PFSK-1 (cell line): Measurements from ENCODE around the gene POLE.

Experiments used
- FOXP2 ChIP-seq: optimal IDR thresholded peaks from 2 replicates; pipeline ENCODE3; 2011; ENCODE audit warnings: borderline replicate concordance, control low read depth, inconsistent platforms; ENCODE audit not compliant: insufficient read depth; ENCODE audit errors: extremely low read length, extremely low read depth
- POLR2AphosphoS5 ChIP-seq: IDR thresholded peaks from 2 replicates; pipeline ENCODE4 v1.6.1; 2012; ENCODE audit warnings: low read depth, mild to moderate bottlenecking, control low read depth, low read length, moderate library complexity
- REST ChIP-seq, 2 experiments: IDR thresholded peaks; 2 replicates each; pipeline versions ENCODE4 v1.6.1 to v1.8.0; 2011 to 2012; ENCODE audit warnings: low read depth in 2 of 2, low read length in 2 of 2, control low read depth in 1 of 2, inconsistent platforms in 1 of 2, mild to moderate bottlenecking in 1 of 2, moderate library complexity in 1 of 2; ENCODE audit not compliant: insufficient read depth in 1 of 2
- SIN3A ChIP-seq: IDR thresholded peaks from 2 replicates; pipeline ENCODE4 v1.6.1; 2012; ENCODE audit warnings: mild to moderate bottlenecking, low read length, moderate library complexity, borderline replicate concordance; ENCODE audit not compliant: insufficient read depth
- TAF1 ChIP-seq: IDR thresholded peaks from 2 replicates; pipeline ENCODE4 v1.6.1; 2012; ENCODE audit warnings: low read length, control low read depth, borderline replicate concordance; ENCODE audit not compliant: insufficient read depth

Gene POLE

GRCh38 chr12:132734206-132734605 is 47.1 kb upstream of the POLE start:
- no peak for TF ChIP-seq FOXP2
- no peak for TF ChIP-seq REST (IDR thresholded peaks at IDR 0.05; ENCODE audit: insufficient read depth in 1 of 2, low read depth in 2 of 2, low read length in 2 of 2)
- no peak for TF ChIP-seq POLR2AphosphoS5
- TF ChIP-seq SIN3A = no peak
- TF ChIP-seq TAF1 = no peak

- TF ChIP-seq TAF1 (no peak), REST (IDR thresholded peaks at IDR 0.05; ENCODE audit: insufficient read depth in 1 of 2, low read depth in 2 of 2, low read length in 2 of 2) (no peak), SIN3A (no peak), POLR2AphosphoS5 (no peak)
These were observed 44.4 kb upstream of the POLE start for GRCh38 chr12:132731574-132731973.

GRCh38 chr12:132730353-132730752 is 43.2 kb upstream of the POLE start:
- TF ChIP-seq REST (IDR thresholded peaks at IDR 0.05; ENCODE audit: insufficient read depth in 1 of 2, low read depth in 2 of 2, low read length in 2 of 2) (no peak), TAF1 (no peak), POLR2AphosphoS5 (no peak; the same call in 1 of the 2 replicates), SIN3A (no peak), FOXP2 (no peak)

- TF ChIP-seq REST (IDR thresholded peaks at IDR 0.05; ENCODE audit: insufficient read depth in 1 of 2, low read depth in 2 of 2, low read length in 2 of 2) = no peak
- no peak for TF ChIP-seq TAF1
- no peak for TF ChIP-seq FOXP2
- no peak for TF ChIP-seq POLR2AphosphoS5
- no peak for TF ChIP-seq SIN3A
These were observed 42.6 kb upstream of the POLE start for GRCh38 chr12:132729541-132730320.

- TF ChIP-seq FOXP2 (no peak), REST (IDR thresholded peaks at IDR 0.05; ENCODE audit: insufficient read depth in 1 of 2, low read depth in 2 of 2, low read length in 2 of 2) (no peak), TAF1 (no peak), POLR2AphosphoS5 (no peak), SIN3A (no peak)
These were observed 41.4 kb upstream of the POLE start for GRCh38 chr12:132728502-132728901.
